Peyer's patch (tissue), 4 donors: Measurements from ENCODE around the gene OST4.

Experiments
- CTCF ChIP-seq, 6 experiments: fragments of 450-650 bp in 4 of 6; fragments of 200-600 bp in 2 of 6; sonication (generic) in 1 of 6; IDR thresholded peaks; one replicate each; pipeline ENCODE4 v1.5.1; 2017 to 2019; ENCODE audit warnings: antibody characterized with exemption in 6 of 6, mild to moderate bottlenecking in 3 of 6, moderate library complexity in 1 of 6
- POLR2A ChIP-seq, 2 donors: fragments of 450-650 bp; IDR thresholded peaks; one replicate each; pipeline ENCODE4 v1.5.1; 2017; ENCODE audit warnings: antibody characterized with exemption in 2 of 2, mild to moderate bottlenecking in 2 of 2, moderate library complexity in 2 of 2

DNA sequence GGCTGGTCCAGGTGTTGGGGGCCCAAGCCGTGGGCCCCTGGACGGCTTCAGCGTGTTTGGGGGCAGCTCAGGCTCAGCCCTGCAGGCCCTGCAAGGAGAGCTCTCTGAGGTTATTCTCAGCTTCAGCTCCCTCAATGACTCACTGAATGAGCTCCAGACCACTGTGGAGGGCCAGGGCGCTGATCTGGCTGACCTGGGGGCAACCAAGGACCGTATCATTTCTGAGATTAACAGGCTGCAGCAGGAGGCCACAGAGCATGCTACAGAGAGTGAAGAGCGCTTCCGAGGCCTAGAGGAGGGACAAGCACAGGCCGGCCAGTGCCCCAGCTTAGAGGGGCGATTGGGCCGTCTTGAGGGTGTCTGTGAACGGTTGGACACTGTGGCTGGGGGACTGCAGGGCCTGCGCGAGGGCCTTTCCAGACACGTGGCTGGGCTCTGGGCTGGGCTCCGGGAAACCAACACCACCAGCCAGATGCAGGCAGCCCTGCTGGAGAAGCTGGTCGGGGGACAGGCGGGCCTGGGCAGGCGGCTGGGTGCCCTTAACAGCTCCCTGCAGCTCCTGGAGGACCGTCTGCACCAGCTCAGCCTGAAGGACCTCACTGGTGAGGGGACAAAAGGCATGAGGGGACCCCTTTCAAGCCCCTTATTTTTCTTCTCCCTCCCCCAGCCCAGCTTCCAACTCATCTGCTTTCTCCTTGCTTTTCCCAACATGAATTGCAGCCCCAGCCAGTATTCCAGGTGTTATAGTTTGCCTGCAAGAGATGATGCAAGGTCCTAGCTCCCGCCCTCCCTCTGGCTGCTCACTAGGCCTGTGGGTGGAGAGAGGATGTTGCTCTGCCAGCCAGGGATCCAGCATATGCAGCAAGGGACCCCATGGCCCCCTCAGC lies 12.2 kb upstream of the OST4 start:
- TF ChIP-seq POLR2A (IDR thresholded peaks at IDR 0.05) (no peak), CTCF (IDR thresholded peaks at IDR 0.05) (no peak)
